OCI-LY7 (cell line): ENCODE measurements around the gene NUDT10. TPM values are rescaled to one million over a fixed set of nuclear protein-coding genes. Genes with fewer than 3 reads are reported as not detected.

Experiments
- Bru-seq: library from RNA; stranded (reverse); fragments of 400-500 nt; gene quantifications from one replicate; lab custom pipeline; 2021; lab: Mats Ljungman, UMichigan
- BruChase-seq, 2 experiments: library from RNA; stranded (reverse); fragments of 400-500 nt; gene quantifications; one replicate each; lab custom pipeline; 2021; lab: Mats Ljungman, UMichigan
- BruUV-seq: library from RNA; stranded (reverse); fragments of 400-500 nt; replicated peaks from 2 replicates; lab custom pipeline; 2021; lab: Mats Ljungman, UMichigan
- CTCF ChIA-PET: fragments of 300-600 bp; sonication (Branson Sonifier 250); formaldehyde crosslinking; loops from one replicate; lab custom pipeline; 2022; ENCODE audit warnings: antibody characterized with exemption; ENCODE audit not compliant: unreplicated experiment; lab: Charles Lee
- POLR2A ChIA-PET: fragments of 300-600 bp; sonication (Branson Sonifier 250); formaldehyde crosslinking; loops from one replicate; lab custom pipeline; 2022; ENCODE audit warnings: antibody characterized with exemption; lab: Charles Lee
- DNase-seq: peaks from one replicate; pipeline ENCODE4 v3.0.0-alpha.2; 2015; ENCODE audit warnings: low spot score
- H2AFZ ChIP-seq: fragments of 200-600 bp; sonication (generic), shearing (Covaris generic); 2 replicates; pipeline ENCODE4 v1.6.1; 2014; ENCODE audit warnings: mild to moderate bottlenecking, antibody characterized with exemption, low read length, moderate library complexity
- H3K27ac ChIP-seq: fragments of 200-600 bp; sonication (generic); 2 replicates; pipeline ENCODE4 v1.5.1; 2014; ENCODE audit warnings: mixed run types, low read depth, mild to moderate bottlenecking, moderate library complexity, low read length, inconsistent platforms; ENCODE audit not compliant: poor library complexity, severe bottlenecking
- H3K36me3 ChIP-seq: fragments of 200-600 bp; sonication (generic); 2 replicates; pipeline ENCODE4 v1.6.1; 2014; ENCODE audit warnings: mild to moderate bottlenecking, antibody characterized with exemption, low read length, moderate library complexity, mixed read lengths; ENCODE audit not compliant: insufficient read depth
- H3K4me1 ChIP-seq: fragments of 200-600 bp; sonication (generic); 2 replicates; pipeline ENCODE4 v1.5.1; 2014; ENCODE audit warnings: mild to moderate bottlenecking, low read length; ENCODE audit not compliant: insufficient read depth, poor library complexity, severe bottlenecking
- H3K4me2 ChIP-seq: fragments of 200-600 bp; sonication (generic); 2 replicates; pipeline ENCODE4 v1.6.1; 2014; ENCODE audit warnings: mild to moderate bottlenecking, low read length
- H3K4me3 ChIP-seq: fragments of 200-600 bp; sonication (generic); 2 replicates; pipeline ENCODE4 v1.5.1; 2014; ENCODE audit warnings: mild to moderate bottlenecking, low read depth, low read length; ENCODE audit not compliant: poor library complexity, severe bottlenecking
- H3K79me2 ChIP-seq: fragments of 200-600 bp; sonication (generic); 2 replicates; pipeline ENCODE4 v1.6.1; 2016; ENCODE audit warnings: low read depth, mild to moderate bottlenecking, low read length, moderate library complexity, mixed read lengths; ENCODE audit not compliant: insufficient read depth
- H3K9me2 ChIP-seq: fragments of 200-600 bp; sonication (generic); 2 replicates; pipeline ENCODE4 v1.6.1; 2016; ENCODE audit warnings: mild to moderate bottlenecking, low read length, mixed read lengths; ENCODE audit not compliant: insufficient read depth
- H3K9me3 ChIP-seq: fragments of 200-600 bp; sonication (generic); 2 replicates; pipeline ENCODE4 v1.6.1; 2014; ENCODE audit warnings: mild to moderate bottlenecking, mixed run types, low read length, mixed read lengths
- H4K20me1 ChIP-seq: fragments of 200-600 bp; sonication (generic); 2 replicates; pipeline ENCODE4 v1.6.1; 2014; ENCODE audit warnings: mild to moderate bottlenecking, antibody characterized with exemption, low read length, moderate library complexity, mixed read lengths; ENCODE audit not compliant: insufficient read depth
- CTCF ChIP-seq: fragments of 200-600 bp; sonication (generic); conservative IDR thresholded peaks from 2 replicates; pipeline ENCODE4 v1.5.1; 2014; ENCODE audit warnings: mild to moderate bottlenecking, antibody characterized with exemption, low read length, moderate library complexity, mixed read lengths
- EZH2phosphoT487 ChIP-seq: fragments of 200-600 bp; sonication (generic); IDR thresholded peaks from 2 replicates; pipeline ENCODE4 v1.6.1; 2018; ENCODE audit warnings: low read depth, borderline replicate concordance, mild to moderate bottlenecking, mixed run types, antibody characterized with exemption, low read length, moderate library complexity, mixed read lengths
- intact Hi-C: fragments of 100-400 bp; cut with micrococcal nuclease; formaldehyde crosslinking; loops from one replicate; pipeline ENCODE4 v1.10.0; 2022; ENCODE audit not compliant: unreplicated experiment
- long read RNA-seq: library from polyadenylated mRNA; stranded (forward); transcript quantifications from one replicate; pipeline ENCODE4 v2.0.0, GENCODE V29; 2022
- total RNA-seq, 2 experiments: library from RNA; depleted of rRNA in 1 of 2; stranded (reverse); fragments of >200 nt in 1 of 2; shearing (Covaris generic) in 1 of 2; gene quantifications; 2 replicates each; pipeline ENCODE4 v1.2.3, GENCODE V29; 2014 to 2022

The NUDT10 gene
- 1.2 and 1.4 TPM in 2 replicates for total RNA-seq (2014; rRNA removed; shearing (Covaris generic))
- total RNA-seq (2022), result not detected in 2 replicates
- Bru-seq, nascent RNA, result percentile 17 among the genes with signal in this experiment
- BruChase-seq, experiment 1, labeled RNA remaining after a 6-hour chase, result percentile 21 among the genes with signal in this experiment
- BruChase-seq, experiment 2, labeled RNA remaining after a 2-hour chase, result percentile 34 among the genes with signal in this experiment
- long read RNA-seq, result 0 reads

- ChIA-PET CTCF (no interaction called here), POLR2A (interaction anchor here (0.6 kb wide), 1 partner anchor 9 kb away, joined by 3 read pairs; no protein-coding TSS in a partner anchor)
- Histone ChIP-seq H3K4me1 (no peaks in the 10 kb centered on the region), H3K9me3 (no peaks in the 10 kb centered on the region), H3K27ac (no peak within 1 kb of the TSS), H3K79me2 (no peaks in the 10 kb centered on the region), H2AFZ (no peak within 1 kb of the TSS), H3K4me2 (no peak within 1 kb of the TSS), H3K9me2 (no peaks in the 10 kb centered on the region), H3K36me3 (no peaks in the 10 kb centered on the region; the same call in 1 of the 2 replicates), H4K20me1 (no peaks in the 10 kb centered on the region), H3K4me3 (no peak within 1 kb of the TSS)
- BruUV-seq, result no TSS peak
- TF ChIP-seq CTCF (no peak), EZH2phosphoT487 (no peak)
- intact Hi-C loops, result loop anchor here (10.0 kb wide), 1 partner anchor 188 kb away; no protein-coding TSS in a partner anchor
- DNase-seq, result no peak
Measured at GRCh38 chrX:51332188-51332942, at the start of gene NUDT10. TSS of gene NUDT10 (plus strand) at chrX:51332822. CDS start at chrX:51332966, 144 bp downstream.

GRCh38 chrX:51292421-51292820, 40.2 kb upstream of the NUDT10 start:
- no TSS peak for BruUV-seq
- intact Hi-C loops, result no loop called here
- Histone ChIP-seq H3K36me3 (no peaks in the 10 kb centered on the region; the same call in 1 of the 2 replicates), H3K27ac (no peak overlapping the region), H3K9me3 (no peaks in the 10 kb centered on the region), H2AFZ (no peak overlapping the region), H3K4me1 (no peaks in the 10 kb centered on the region), H3K4me3 (no peak overlapping the region), H3K9me2 (no peaks in the 10 kb centered on the region), H3K4me2 (no peak overlapping the region), H3K79me2 (no peaks in the 10 kb centered on the region), H4K20me1 (no peaks in the 10 kb centered on the region)
- TF ChIP-seq EZH2phosphoT487 (no peak), CTCF (no peak)
- ChIA-PET CTCF (no interaction called here), POLR2A (no interaction called here)
- DNase-seq, result no peak
